ENCODE data around the gene ADSS2.

Gene ADSS2

GRCh38 chr1:244447024-244447423 lies 4.7 kb downstream of the ADSS2 start:
- Histone ChIP-seq H3K9ac (ENCODE audit: low read depth in 1 of 2, low read length in 2 of 2) (no peak overlapping the region), H3K27me3 (ENCODE audit: control insufficient read depth in 2 of 2, insufficient read depth in 2 of 2, low read length in 2 of 2) (no peaks in the 10 kb centered on the region), H3K27ac (ENCODE audit: low read depth in 2 of 2, low read length in 2 of 2) (no peak overlapping the region), H3K36me3 (ENCODE audit: control insufficient read depth in 2 of 2, insufficient read depth in 2 of 2, low read length in 2 of 2) (peaks cover 0 to 2% of the 10 kb centered on the region in 2 donors), H3K4me3 (ENCODE audit: low read length in 2 of 2) (no peak overlapping the region), H3K4me1 (ENCODE audit: control insufficient read depth in 2 of 2, insufficient read depth in 2 of 2, low read length in 2 of 2) (peaks cover 8 to 15% of the 10 kb centered on the region in 2 donors), H3K9me3 (ENCODE audit: control insufficient read depth in 2 of 2, low read length in 2 of 2) (no peaks in the 10 kb centered on the region)

GRCh38 chr1:244445320-244446181 lies 6.2 kb downstream of the ADSS2 start:
- H3K9me3 ChIP-seq (ENCODE audit: control insufficient read depth in 2 of 2, low read length in 2 of 2): no peaks in the 10 kb centered on the region
- H3K4me1 ChIP-seq (ENCODE audit: control insufficient read depth in 2 of 2, insufficient read depth in 2 of 2, low read length in 2 of 2): peaks cover 8 to 14% of the 10 kb centered on the region in 2 donors
- no peak overlapping the region for H3K4me3 ChIP-seq (ENCODE audit: low read length in 2 of 2)
- peak overlapping the region in 1 of 2 donors; percentile 35 for H3K27ac ChIP-seq (ENCODE audit: low read depth in 2 of 2, low read length in 2 of 2)
- H3K36me3 ChIP-seq (ENCODE audit: control insufficient read depth in 2 of 2, insufficient read depth in 2 of 2, low read length in 2 of 2): peaks cover 0 to 2% of the 10 kb centered on the region in 2 donors
- H3K9ac ChIP-seq (ENCODE audit: low read depth in 1 of 2, low read length in 2 of 2): no peak overlapping the region
- H3K27me3 ChIP-seq (ENCODE audit: control insufficient read depth in 2 of 2, insufficient read depth in 2 of 2, low read length in 2 of 2): no peaks in the 10 kb centered on the region

- Histone ChIP-seq H3K27me3 (ENCODE audit: control insufficient read depth in 2 of 2, insufficient read depth in 2 of 2, low read length in 2 of 2) (no peaks in the 10 kb centered on the region), H3K4me1 (ENCODE audit: control insufficient read depth in 2 of 2, insufficient read depth in 2 of 2, low read length in 2 of 2) (peaks cover 4 to 7% of the 10 kb centered on the region in 2 donors), H3K4me3 (ENCODE audit: low read length in 2 of 2) (no peak overlapping the region), H3K9me3 (ENCODE audit: control insufficient read depth in 2 of 2, low read length in 2 of 2) (no peaks in the 10 kb centered on the region), H3K36me3 (ENCODE audit: control insufficient read depth in 2 of 2, insufficient read depth in 2 of 2, low read length in 2 of 2) (peaks cover 0 to 2% of the 10 kb centered on the region in 2 donors), H3K27ac (ENCODE audit: low read depth in 2 of 2, low read length in 2 of 2) (no peak overlapping the region), H3K9ac (ENCODE audit: low read depth in 1 of 2, low read length in 2 of 2) (no peak overlapping the region)
Observed at GRCh38 chr1:244444854-244445253, 6.9 kb downstream of the ADSS2 start.

DNA sequence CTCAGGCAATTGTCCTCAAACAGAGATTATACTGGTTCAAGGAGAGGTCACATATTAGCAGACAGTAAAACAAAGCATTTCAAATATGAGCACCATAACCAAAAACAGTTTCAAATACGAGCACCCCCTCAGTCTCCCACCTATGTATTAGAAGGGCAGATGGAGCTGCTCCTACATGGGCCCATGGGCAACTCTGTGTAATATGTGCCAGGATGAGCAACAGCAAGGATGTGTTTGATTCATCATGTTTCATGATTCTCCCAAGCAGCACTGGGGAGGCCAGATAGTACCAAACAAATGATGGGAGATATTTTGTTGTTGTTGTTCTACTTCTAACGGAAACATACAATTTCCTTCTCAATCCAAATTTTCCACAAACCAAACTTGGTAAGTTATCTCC lies 8.9 kb downstream of the ADSS2 start:
- Histone ChIP-seq H3K4me3 (ENCODE audit: low read length in 2 of 2) (no peak overlapping the region), H3K4me1 (ENCODE audit: control insufficient read depth in 2 of 2, insufficient read depth in 2 of 2, low read length in 2 of 2) (peaks cover 6 to 8% of the 10 kb centered on the region in 2 donors), H3K36me3 (ENCODE audit: control insufficient read depth in 2 of 2, insufficient read depth in 2 of 2, low read length in 2 of 2) (no peaks in the 10 kb centered on the region), H3K9me3 (ENCODE audit: control insufficient read depth in 2 of 2, low read length in 2 of 2) (no peaks in the 10 kb centered on the region), H3K9ac (ENCODE audit: low read depth in 1 of 2, low read length in 2 of 2) (no peak overlapping the region), H3K27ac (ENCODE audit: low read depth in 2 of 2, low read length in 2 of 2) (no peak overlapping the region), H3K27me3 (ENCODE audit: control insufficient read depth in 2 of 2, insufficient read depth in 2 of 2, low read length in 2 of 2) (no peaks in the 10 kb centered on the region)

GRCh38 chr1:244439391-244440032 lies 12.2 kb downstream of the ADSS2 start:
- H3K9ac ChIP-seq (ENCODE audit: low read depth in 1 of 2, low read length in 2 of 2): no peak overlapping the region
- H3K27ac ChIP-seq (ENCODE audit: low read depth in 2 of 2, low read length in 2 of 2): no peak overlapping the region

DNA sequence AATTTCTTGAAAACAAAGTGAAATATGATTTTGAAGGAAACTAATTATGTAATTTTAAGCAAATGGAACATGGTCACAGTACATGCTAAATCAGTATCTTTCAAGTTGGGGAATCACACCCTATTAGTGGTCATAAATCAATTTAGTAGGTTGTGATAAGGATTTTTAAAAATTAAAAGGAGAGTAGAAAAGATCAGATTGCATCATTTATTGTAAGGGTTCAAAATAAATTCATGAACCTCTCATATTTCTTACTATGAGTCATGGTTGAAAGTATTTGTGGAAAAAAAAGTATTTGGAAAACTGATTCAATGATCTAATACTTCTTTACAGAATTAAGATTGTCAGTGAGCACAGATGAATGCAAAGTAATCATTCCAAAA lies 14.6 kb downstream of the ADSS2 start:
- Histone ChIP-seq H3K9me3 (ENCODE audit: control insufficient read depth in 2 of 2, low read length in 2 of 2) (no peaks in the 10 kb centered on the region), H3K27ac (ENCODE audit: low read depth in 2 of 2, low read length in 2 of 2) (no peak overlapping the region)

More at GRCh38 chr1:244439391-244440032, 12.2 kb downstream of the ADSS2 start:
- Histone ChIP-seq H3K4me1 (ENCODE audit: control insufficient read depth in 2 of 2, insufficient read depth in 2 of 2, low read length in 2 of 2) (peaks cover 5 to 6% of the 10 kb centered on the region in 2 donors), H3K9me3 (ENCODE audit: control insufficient read depth in 2 of 2, low read length in 2 of 2) (no peaks in the 10 kb centered on the region), H3K36me3 (ENCODE audit: control insufficient read depth in 2 of 2, insufficient read depth in 2 of 2, low read length in 2 of 2) (peaks cover 5 to 6% of the 10 kb centered on the region in 2 donors), H3K4me3 (ENCODE audit: low read length in 2 of 2) (no peak overlapping the region), H3K27me3 (ENCODE audit: control insufficient read depth in 2 of 2, insufficient read depth in 2 of 2, low read length in 2 of 2) (no peaks in the 10 kb centered on the region)

DNA sequence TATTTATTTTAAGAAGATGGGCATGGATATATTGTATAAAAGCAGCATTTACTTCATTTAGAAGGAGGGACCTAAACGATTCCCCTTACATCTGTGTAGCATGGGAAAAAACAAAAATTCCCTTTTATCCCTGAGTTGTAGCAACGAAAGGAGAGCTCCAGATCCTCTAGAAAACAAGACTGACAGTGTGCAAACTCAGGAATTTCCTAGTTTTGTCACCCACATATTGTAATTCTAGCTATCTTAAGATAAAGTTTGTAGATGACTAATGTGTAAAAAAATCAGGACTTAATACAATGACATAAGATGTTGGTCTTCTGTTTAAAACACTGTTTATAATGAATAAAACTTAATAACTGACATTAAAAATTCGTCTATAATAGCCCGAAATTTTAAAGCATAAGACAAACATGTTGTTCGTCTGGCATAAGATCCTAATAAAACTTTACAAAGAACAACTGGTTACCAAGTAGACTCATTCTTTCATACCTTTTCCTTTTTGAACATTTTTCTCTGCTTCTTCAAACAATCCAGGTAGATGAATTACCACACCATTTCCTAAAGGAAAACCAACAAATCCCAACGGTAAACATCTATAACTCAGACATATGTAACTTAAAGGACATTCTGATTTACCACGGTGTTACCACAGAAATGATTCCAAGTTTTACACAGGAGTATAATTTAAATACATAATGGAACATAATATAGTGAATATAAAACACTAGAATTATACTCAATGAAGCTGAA lies 15.2 kb downstream of the ADSS2 start:
- H3K9me3 ChIP-seq (ENCODE audit: control insufficient read depth in 2 of 2, low read length in 2 of 2): no peaks in the 10 kb centered on the region
- H3K36me3 ChIP-seq (ENCODE audit: control insufficient read depth in 2 of 2, insufficient read depth in 2 of 2, low read length in 2 of 2): peaks cover 5 to 6% of the 10 kb centered on the region in 2 donors
- H3K4me3 ChIP-seq (ENCODE audit: low read length in 2 of 2): no peak overlapping the region
- H3K27ac ChIP-seq (ENCODE audit: low read depth in 2 of 2, low read length in 2 of 2): no peak overlapping the region
- H3K27me3 ChIP-seq (ENCODE audit: control insufficient read depth in 2 of 2, insufficient read depth in 2 of 2, low read length in 2 of 2): no peaks in the 10 kb centered on the region
- H3K9ac ChIP-seq (ENCODE audit: low read depth in 1 of 2, low read length in 2 of 2): no peak overlapping the region
- peaks cover 5 to 6% of the 10 kb centered on the region in 2 donors for H3K4me1 ChIP-seq (ENCODE audit: control insufficient read depth in 2 of 2, insufficient read depth in 2 of 2, low read length in 2 of 2)

More for the DNA sequence above, 14.6 kb downstream of the ADSS2 start:
- H3K4me1 ChIP-seq (ENCODE audit: control insufficient read depth in 2 of 2, insufficient read depth in 2 of 2, low read length in 2 of 2): peaks cover 5 to 6% of the 10 kb centered on the region in 2 donors
- no peaks in the 10 kb centered on the region for H3K27me3 ChIP-seq (ENCODE audit: control insufficient read depth in 2 of 2, insufficient read depth in 2 of 2, low read length in 2 of 2)
- H3K36me3 ChIP-seq (ENCODE audit: control insufficient read depth in 2 of 2, insufficient read depth in 2 of 2, low read length in 2 of 2): peaks cover 5 to 6% of the 10 kb centered on the region in 2 donors
- H3K4me3 ChIP-seq (ENCODE audit: low read length in 2 of 2): no peak overlapping the region
- H3K9ac ChIP-seq (ENCODE audit: low read depth in 1 of 2, low read length in 2 of 2): no peak overlapping the region

GRCh38 chr1:244435562-244436205 lies 16.0 kb downstream of the ADSS2 start:
- peaks cover 5 to 7% of the 10 kb centered on the region in 2 donors for H3K36me3 ChIP-seq (ENCODE audit: control insufficient read depth in 2 of 2, insufficient read depth in 2 of 2, low read length in 2 of 2)
- peaks cover 5 to 6% of the 10 kb centered on the region in 2 donors for H3K4me1 ChIP-seq (ENCODE audit: control insufficient read depth in 2 of 2, insufficient read depth in 2 of 2, low read length in 2 of 2)
- H3K9me3 ChIP-seq (ENCODE audit: control insufficient read depth in 2 of 2, low read length in 2 of 2): no peaks in the 10 kb centered on the region
- H3K9ac ChIP-seq (ENCODE audit: low read depth in 1 of 2, low read length in 2 of 2): no peak overlapping the region
- no peak overlapping the region for H3K4me3 ChIP-seq (ENCODE audit: low read length in 2 of 2)
- H3K27me3 ChIP-seq (ENCODE audit: control insufficient read depth in 2 of 2, insufficient read depth in 2 of 2, low read length in 2 of 2): no peaks in the 10 kb centered on the region
- no peak overlapping the region for H3K27ac ChIP-seq (ENCODE audit: low read depth in 2 of 2, low read length in 2 of 2)

- Histone ChIP-seq H3K9me3 (ENCODE audit: control insufficient read depth in 2 of 2, low read length in 2 of 2) (no peaks in the 10 kb centered on the region), H3K4me1 (ENCODE audit: control insufficient read depth in 2 of 2, insufficient read depth in 2 of 2, low read length in 2 of 2) (peaks cover 0 to 2% of the 10 kb centered on the region in 2 donors), H3K4me3 (ENCODE audit: low read length in 2 of 2) (no peak overlapping the region), H3K9ac (ENCODE audit: low read depth in 1 of 2, low read length in 2 of 2) (no peak overlapping the region), H3K36me3 (ENCODE audit: control insufficient read depth in 2 of 2, insufficient read depth in 2 of 2, low read length in 2 of 2) (peaks cover 11% of the 10 kb centered on the region in 2 donors), H3K27ac (ENCODE audit: low read depth in 2 of 2, low read length in 2 of 2) (no peak overlapping the region), H3K27me3 (ENCODE audit: control insufficient read depth in 2 of 2, insufficient read depth in 2 of 2, low read length in 2 of 2) (no peaks in the 10 kb centered on the region)
Observed at GRCh38 chr1:244431166-244431565, 20.5 kb downstream of the ADSS2 start.
